Hematopoietic multipotent progenitor cell treated with erythropoietin and hydrocortisone succinate and interleukin-3 and kit ligand, for 17 days (in vitro differentiated cells): ENCODE results near the gene CRHR1.

Experiments used
- DNase-seq: peaks from one replicate; pipeline ENCODE4 v3.0.0-alpha.2; 2015; ENCODE audit warnings: low spot score

CRHR1 gene

GRCh38 chr17:45759761-45760160 lies 24.4 kb upstream of the CRHR1 start:
- DNase-seq, result no peak

GRCh38 chr17:45761957-45762565 lies 22.1 kb upstream of the CRHR1 start:
- DNase-seq, result no peak

- no peak for DNase-seq
Observed at GRCh38 chr17:45763182-45763581, 20.9 kb upstream of the CRHR1 start.

GRCh38 chr17:45764479-45764878 lies 19.6 kb upstream of the CRHR1 start:
- no peak for DNase-seq

- DNase-seq, result no peak
Observed at GRCh38 chr17:45768000-45768399, 16.1 kb upstream of the CRHR1 start.

- DNase-seq, result no peak
Observed at GRCh38 chr17:45770632-45771270, 13.4 kb upstream of the CRHR1 start.

- no peak for DNase-seq
Observed at GRCh38 chr17:45771271-45771959, 12.7 kb upstream of the CRHR1 start.

GRCh38 chr17:45775148-45775547 lies 9.0 kb upstream of the CRHR1 start:
- DNase-seq, result no peak

- DNase-seq, result no peak
Observed at GRCh38 chr17:45775576-45776011, 8.5 kb upstream of the CRHR1 start.

GRCh38 chr17:45776896-45777295 lies 7.2 kb upstream of the CRHR1 start:
- no peak for DNase-seq

- DNase-seq, result no peak
Observed at GRCh38 chr17:45777388-45777787, 6.7 kb upstream of the CRHR1 start.

GRCh38 chr17:45780921-45781320 lies 3.2 kb upstream of the CRHR1 start:
- no peak for DNase-seq

GRCh38 chr17:45782889-45783592 lies 1.1 kb upstream of the CRHR1 start:
- DNase-seq, result no peak

GRCh38 chr17:45783593-45784292 lies 377 bp upstream of the CRHR1 start:
- no peak for DNase-seq

GRCh38 chr17:45784741-45785479 lies 790 bp downstream of the CRHR1 start:
- no peak for DNase-seq

- no peak for DNase-seq
Observed at GRCh38 chr17:45785480-45786193, 1.5 kb downstream of the CRHR1 start.

- DNase-seq, result no peak
Observed at GRCh38 chr17:45786349-45786748, 2.2 kb downstream of the CRHR1 start.

GRCh38 chr17:45787044-45787443 lies 2.9 kb downstream of the CRHR1 start:
- DNase-seq, result no peak

- no peak for DNase-seq
Observed at GRCh38 chr17:45787656-45788055, 3.5 kb downstream of the CRHR1 start.

GRCh38 chr17:45788057-45788456 lies 3.9 kb downstream of the CRHR1 start:
- DNase-seq, result no peak

- no peak for DNase-seq
Observed at GRCh38 chr17:45789874-45790273, 5.8 kb downstream of the CRHR1 start.
